Epithelial cell of esophagus (primary cell): ENCODE results near the gene C4BPB.

Source experiments
- DNase-seq: peaks from one replicate; pipeline ENCODE4 v3.0.0; 2010; ENCODE audit warnings: low read depth
- H3K4me3 ChIP-seq: 2 replicates; pipeline ENCODE4 v1.5.1; 2011; ENCODE audit warnings: mild to moderate bottlenecking, low read length, control low read depth
- CTCF ChIP-seq: IDR thresholded peaks from 2 replicates; pipeline ENCODE4 v1.5.1; 2011; ENCODE audit warnings: low read depth, mild to moderate bottlenecking, low read length, control low read depth, inconsistent platforms; ENCODE audit not compliant: insufficient read depth; ENCODE audit errors: missing control alignments

Gene C4BPB

GRCh38 chr1:207049054-207049453 is 39.6 kb upstream of the C4BPB start:
- no peak for DNase-seq
- no peak for TF ChIP-seq CTCF
- no peak overlapping the region for H3K4me3 ChIP-seq

GRCh38 chr1:207049514-207049913 is 39.1 kb upstream of the C4BPB start:
- no peak for DNase-seq
- TF ChIP-seq CTCF: no peak
- H3K4me3 ChIP-seq: peak overlapping the region; percentile 99

DNA sequence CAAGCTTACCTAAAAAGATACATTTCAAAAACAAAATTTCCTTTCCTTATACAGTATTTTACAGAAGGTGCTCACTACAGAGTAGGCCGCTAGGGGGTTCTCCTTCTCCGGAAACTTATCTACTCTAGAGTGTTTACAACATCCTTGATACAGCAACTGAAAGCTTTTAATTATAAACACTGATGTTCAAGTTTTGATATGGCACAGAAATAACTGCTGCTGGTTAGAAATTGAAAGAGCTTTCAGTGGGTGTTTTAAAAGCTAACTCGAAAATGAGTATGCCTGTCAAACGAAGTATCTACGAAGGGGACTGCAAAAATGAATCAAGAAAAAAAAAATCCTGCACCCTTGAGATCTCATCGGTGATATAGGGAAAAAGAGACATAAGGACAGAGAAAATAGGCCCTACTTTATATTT is 38.7 kb upstream of the C4BPB start:
- peak; percentile 71 for DNase-seq
- peak; percentile 89 for TF ChIP-seq CTCF
- peak overlapping the region; percentile 99 for H3K4me3 ChIP-seq

- no peak for TF ChIP-seq CTCF
- peak; percentile 95 for DNase-seq
- H3K4me3 ChIP-seq: peak overlapping the region; percentile 99
These were observed 38.0 kb upstream of the C4BPB start for GRCh38 chr1:207050480-207051190.

DNA sequence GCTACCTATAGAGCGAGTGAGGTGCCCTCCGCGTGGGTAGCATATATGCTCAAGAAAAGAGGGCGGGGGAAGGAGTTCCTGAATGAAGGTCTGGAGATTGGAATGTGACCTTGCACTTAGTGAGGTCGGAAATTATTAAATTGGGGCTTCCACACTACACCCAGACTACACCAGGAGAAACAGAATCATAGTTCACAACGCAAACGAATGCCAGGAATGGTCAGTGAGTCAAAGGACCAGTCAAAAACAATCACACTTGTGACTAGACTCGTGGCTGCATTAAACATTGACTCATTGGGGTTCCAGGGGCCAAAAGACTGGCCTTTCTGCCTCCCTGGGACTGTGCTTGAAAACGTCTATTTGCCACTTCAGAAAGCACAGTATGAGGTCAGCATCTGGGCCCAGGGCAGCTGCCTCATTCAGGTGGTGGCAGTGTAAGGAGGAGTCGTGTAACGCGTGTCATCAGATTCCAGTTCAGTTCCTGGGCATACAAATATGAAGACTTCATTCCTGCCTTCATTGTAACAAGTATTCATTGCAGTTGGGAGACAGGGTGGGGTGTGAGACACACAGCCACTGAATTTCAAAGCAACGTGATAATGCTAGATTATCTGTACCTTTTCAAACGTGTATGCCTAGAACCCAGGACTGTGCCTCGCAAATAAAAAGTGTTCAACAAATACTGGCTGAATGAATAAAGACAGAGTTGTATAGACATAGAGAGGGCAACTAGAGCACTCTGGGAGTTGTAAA is 37.3 kb upstream of the C4BPB start, which contains the start of gene YOD1:
TSS of gene YOD1 (minus strand) at position 18 of the 753 bp plus-strand sequence. CDS start 178 bp downstream, outside the sequence.
- peak within 1 kb of the TSS; percentile 99 for H3K4me3 ChIP-seq

More for the DNA sequence above, 37.3 kb upstream of the C4BPB start, which contains the start of gene YOD1:
- peak; percentile 81 for DNase-seq
- TF ChIP-seq CTCF: no peak
